Hindlimb muscle (tissue), 1 donor: Measurements from ENCODE around the gene GPC1. TPM values are rescaled to one million over a fixed set of nuclear protein-coding genes. Genes with fewer than 3 reads are reported as not detected.

Source experiments
- DNase-seq: peaks from one replicate; pipeline ENCODE4 v3.0.0-alpha.2; 2013
- polyA plus RNA-seq: library from polyadenylated mRNA; unstranded; fragments of 120-200 nt; gene quantifications from one replicate; pipeline ENCODE4 v1.2.1, GENCODE V29; 2013; ENCODE audit not compliant: insufficient read length

Gene GPC1
- polyA plus RNA-seq, 1 donor: 149 TPM

DNA sequence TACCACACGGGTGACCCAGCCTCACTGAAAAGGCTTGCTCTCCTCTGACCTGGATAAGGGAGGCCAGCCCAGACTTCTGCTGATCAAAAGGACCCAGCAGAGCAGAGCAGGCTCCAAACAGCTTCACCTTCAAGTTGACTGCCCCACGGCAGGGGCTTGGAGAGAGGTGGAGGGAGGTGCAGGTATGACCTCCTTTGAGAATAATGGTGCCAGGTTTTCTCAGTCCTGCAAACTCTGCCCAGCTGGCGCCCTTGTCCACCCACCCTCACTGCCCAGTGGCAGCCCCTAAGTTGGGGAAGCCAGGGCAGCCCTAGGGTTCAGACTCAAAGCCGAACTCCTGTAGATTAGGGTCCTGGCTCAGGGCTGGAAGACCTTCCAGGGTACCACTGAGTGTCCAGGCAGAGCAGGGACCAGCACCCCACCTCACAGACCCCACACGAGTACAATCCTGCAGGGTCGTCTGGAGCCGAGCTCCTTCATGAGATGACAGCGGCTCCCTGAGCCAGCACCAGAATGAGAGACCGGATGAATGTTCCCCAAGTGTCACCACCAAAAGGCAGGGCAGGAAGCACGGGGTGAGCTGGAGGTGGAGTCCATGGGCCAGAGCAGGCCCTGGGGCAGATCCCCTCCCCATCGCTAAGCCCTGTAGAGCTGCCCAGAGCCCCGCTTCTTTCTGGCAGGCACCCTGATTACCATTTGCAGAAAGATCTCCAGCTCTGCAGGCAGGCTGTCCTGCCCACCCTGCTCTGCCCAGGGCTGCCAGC is 3.6 kb upstream of the GPC1 start:
- DNase-seq: no peak

DNA sequence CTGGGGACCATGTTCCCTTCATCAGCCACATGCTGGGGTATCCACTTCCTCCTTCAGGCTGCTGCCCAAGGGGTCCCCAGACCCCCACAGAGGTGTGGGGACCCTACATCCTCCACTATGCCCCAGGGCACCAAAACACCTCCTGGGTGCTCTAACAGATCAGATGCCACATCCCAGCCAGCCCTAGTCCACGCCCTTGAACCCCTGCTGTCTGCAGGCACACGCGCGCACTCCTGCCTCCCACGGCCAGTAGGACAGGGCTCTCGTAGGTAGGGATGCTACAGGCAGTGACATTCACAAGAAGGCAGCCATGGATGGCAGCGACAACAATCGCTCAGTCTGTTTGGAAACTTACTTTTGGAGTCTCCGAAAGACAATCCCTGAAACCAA is 3.0 kb upstream of the GPC1 start:
- DNase-seq: no peak

DNA sequence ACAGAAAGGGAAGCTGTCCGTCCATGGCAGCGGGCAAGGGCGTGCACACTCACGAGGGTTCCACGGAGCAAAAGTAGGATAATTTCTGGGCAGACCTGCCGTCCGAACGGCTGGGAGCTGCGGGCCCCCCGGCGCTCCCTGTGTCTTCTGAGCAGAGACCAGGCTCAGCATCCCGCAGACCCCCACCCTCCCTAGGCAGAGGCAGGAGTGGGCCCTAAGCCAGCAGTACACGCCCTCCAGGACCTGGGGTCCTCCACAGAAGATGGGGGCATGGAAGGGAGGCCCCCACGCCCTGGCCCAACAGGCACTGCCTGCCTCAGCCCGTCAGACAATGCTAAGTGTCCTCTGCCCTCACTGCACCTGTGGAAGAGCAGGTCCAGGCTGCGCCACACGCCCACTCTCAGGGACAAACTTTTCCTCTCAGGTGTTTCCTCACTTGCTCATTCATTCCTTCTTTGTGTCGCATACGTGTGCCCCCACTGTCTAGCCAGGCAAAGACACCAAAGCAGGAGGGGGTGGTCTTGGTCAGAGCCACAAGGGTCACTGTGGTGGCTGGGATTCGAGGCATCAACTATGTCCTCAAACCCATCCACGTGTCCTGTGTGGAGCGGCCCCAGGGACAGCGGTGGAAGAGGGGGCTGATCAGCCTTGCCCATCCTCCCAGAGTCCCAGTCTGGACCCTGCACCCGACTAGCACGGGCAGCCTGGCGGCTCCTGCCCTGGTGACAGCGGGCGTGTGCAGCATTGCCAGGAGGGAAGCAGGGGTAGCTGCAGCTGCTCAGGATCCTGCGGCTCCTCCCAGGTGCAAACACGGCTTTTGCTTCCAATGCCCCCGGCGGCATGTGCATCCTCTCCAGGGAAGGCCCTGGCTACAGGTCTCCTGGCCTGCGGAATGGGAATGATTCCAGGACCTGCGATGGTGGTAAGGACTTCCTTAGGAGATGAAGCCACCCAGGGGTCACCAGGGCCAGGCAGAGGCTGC is 2.4 kb upstream of the GPC1 start:
- DNase-seq: no peak

DNA sequence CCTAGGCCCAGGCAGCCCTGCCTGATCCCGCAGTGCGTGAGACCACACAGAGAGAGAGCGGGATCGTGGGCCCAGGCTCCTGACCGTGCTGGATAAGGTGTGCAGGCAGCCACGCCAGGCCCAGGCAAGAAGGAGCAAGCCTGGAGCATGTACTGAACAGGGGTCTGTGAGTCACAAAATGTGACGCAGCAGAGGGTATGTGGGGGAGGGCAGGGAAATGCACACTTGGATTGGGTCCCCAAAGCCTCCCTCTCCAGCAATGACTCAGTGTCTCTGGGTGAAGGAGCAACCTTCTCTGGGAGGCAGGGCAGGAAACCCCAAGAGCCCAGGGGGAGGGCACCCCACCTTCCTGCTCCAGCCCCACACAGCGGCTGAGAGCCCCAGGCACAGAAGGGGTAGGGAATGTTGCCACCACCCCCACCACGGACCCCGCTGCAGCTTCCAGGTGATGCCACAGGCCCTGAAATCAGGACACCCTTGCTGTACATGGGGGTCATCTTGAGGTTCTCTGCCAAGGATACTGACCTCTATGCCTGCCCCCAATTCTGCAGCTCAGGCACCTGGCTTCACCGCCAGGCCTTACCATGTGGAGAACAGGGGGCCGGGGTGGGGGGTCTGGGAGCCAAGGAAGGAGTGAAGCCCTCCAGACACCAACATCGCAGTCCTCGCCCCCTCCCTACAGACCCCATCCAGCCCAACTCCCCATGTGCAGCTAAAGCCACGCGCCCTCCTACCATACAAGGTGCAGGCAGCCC is 1.3 kb upstream of the GPC1 start:
- DNase-seq: no peak

DNA sequence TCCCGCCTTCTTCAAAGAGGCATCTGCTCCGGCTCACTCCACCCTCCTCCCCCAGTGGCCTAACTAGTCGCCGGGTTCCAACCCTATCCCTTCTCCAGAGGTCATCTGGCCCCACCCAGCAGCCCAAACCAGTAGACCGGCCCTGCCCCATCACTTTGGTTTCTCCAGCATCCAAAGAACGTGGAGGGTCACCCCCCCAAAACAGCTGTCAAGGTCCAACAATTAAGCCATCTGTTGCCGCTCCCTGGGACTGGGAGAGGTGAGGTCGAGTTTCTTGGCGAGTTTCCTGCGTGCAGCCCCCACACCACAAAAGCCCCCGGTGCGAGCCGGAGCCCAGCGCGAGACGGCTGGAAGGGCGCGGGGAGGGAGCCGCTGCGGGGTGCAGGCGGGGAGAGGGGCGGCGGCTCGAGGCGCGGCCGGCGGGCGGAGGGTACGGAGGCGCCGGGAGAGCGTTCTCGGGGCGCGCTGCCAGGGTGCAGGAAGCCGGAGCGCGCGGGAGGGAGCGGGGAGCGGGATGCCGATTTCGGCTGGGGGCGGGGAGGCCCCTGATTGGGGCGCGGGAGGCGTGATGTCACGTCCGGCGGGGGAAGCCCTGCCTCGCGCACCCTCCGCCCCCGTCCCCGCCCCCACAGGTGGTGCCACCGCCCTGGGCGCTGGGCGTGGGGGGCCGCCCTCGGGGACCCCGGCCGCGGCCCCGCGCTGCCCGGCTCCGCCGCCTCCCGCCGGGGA is 571 bp upstream of the GPC1 start:
- peak; percentile 91 for DNase-seq

DNA sequence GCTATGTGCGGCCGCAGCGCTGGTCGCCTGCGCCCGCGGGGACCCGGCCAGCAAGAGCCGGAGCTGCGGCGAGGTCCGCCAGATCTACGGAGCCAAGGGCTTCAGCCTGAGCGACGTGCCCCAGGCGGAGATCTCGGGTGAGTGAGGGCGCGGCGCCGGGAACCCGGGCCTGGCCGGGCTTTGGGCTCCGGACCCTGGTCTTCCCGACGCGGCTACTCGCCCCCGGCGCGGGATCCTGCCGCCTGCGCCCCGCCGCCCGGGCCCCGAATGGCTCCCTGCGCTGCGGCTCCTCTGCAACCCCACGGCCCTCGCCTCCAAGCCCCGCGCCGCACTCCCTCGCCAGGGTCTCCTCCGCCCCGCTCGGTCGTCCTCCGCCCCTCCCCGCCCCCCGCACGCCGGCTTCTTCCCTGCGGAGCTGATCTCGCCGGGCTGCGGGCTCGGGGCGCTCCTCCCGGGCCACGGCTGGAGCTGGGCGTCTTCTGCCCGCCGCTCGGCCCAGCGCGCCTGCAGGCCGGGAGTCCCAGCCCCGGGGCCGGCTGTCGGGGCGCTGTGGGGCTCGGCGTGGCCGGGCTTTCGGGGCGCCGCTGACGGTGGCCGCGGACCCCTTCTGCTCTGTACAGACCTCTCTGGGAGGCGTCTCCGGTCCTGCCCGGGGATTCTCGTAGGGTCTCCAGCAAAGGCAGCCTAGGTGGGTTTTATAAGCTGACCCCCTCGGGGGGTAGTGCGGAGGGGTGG is 652 bp downstream of the GPC1 start:
- DNase-seq: no peak

DNA sequence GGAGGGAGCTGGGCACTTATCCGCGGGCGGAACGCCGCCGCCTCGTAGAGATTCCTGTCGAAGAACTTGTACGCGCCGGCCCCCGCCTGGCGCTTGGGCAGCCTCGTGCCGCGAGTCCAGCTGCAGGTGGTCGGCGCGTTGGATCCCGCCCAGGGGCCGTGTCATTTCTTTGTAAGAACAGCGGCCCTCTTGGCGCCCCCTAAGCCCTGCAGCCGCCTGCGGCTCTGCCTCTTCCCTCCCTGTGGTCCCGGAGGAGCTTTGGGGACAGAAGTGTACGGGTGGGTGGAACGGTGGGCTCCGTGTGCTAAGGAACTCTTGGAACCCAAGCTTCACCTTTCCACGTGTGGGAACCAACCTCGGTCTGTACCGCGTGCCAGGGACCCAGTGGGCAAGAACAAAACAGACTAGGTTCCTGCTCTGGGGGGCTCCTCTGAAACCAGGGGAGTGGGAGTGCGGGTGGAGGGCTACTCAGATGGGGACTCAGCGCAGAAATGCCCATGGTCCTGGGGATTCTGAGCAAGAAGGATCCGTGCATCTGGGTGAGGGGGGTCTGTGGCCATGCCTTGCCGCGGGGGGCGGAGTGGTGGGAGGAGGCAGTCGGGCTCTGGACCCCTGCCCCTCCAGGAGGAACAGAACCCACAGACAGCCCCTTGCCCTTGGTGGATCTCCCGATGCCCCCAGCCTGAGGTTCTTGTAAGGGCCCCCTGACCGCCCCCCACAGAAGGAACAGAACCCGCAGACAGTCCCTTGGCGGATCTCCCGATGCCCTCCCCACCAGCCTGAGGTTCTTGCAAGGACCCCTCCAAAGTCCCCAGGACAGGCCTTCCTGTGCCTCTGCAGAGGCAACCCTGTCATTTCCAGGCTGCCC is 1.5 kb downstream of the GPC1 start:
- no peak for DNase-seq

DNA sequence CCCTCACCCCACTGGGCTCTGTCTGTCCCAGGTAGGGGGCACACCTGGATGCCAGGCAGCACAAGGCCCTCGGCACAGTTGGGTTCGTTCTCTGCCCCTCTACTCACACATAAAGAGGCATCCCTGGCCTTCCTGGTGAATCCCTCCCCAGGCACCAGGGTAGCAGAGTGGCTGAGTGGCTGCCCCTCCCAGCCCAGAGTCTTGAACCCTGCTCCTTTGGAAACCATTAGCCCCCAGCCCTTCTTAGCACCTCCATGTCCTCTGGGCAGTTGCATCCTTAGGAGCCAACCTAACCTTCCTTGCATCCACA is 2.0 kb downstream of the GPC1 start:
- DNase-seq: no peak

DNA sequence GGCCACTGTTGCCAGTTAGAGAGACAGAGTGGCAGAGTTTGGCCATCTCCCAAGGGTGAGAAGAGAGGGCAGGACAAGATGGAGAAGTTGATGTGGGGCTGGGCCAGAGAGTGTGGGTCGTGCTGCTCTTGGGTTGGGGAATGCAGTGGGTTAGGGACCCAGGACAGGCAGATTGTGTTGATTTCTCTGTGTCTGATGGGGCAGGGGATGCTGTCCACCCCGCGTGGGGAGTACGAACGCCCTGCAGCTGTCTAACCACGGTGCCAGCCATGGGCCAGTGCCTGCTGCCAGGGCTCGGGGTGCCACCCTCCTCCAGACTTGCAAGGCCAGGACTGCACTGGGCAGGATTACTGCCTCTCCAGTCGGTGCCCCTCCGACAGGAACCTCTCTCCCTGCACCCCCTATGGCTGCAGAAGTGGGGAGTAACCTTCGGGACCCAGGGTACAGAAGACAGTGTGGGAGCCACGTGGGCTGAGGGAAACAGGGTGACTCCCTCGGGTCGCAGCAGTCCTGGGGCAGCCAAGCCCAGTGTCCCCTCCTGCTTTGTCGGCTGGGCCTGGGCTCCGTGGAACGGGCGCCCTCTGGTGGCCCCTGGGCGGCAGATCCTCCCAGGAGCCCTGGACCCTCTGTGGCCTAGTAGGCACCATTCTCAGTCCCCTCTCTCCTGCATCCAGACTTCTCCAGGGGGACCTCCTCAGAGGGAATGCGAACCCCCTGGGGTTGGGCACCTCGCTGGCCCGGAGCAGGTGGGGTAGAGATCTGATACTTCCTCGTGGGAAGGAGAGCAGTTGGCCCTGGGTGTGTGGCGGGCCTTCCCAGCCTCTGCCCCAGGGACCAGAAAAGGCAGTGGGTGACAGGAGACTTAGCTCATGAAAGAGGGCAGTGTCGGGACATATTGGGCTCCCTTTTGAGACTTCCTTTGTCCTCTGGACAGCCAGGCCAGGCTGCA is 2.7 kb downstream of the GPC1 start:
- peak; percentile 66 for DNase-seq

DNA sequence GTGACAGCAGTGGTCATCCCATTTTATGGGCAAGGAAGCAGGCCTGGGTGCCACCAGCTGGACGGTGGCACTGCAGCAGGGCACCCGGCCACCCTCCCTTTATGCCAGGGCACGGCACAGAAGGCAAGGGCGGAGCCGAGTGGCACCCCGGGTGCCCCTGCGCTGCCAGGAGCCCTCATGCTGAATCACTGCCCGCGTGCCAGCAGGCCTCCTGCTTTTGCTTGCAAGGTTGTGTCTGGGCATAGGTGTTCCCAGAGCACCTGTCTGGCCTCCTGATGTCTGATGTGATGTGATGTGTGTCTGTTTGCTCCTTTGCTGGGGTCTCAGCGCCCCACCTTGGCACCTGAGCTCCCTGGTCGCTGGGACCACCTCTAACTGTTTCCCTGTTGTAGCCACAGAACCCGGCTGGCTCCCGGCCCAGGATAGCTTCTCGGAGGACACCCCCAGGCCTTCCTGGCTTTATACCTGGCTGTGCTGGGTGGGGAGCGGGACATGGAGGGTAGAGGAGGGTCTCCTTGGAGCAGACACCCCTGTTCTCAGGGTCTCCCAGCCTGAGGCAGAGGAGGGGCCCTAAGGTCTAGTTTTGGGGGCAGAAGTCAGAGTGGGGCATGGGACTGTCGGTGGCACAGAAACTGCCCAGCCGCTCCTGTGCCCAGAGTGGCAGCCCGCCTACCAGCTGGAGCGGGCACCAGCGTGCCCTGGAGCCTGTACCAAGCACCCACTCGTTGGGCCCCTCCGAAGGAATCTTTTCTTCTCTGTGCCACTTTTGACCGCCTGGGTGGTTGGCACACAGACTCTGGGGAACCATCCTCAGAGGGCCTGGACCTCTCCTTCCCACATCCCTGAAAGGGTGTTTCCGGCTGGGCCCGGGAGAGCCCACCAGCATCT is 3.6 kb downstream of the GPC1 start:
- DNase-seq: no peak

DNA sequence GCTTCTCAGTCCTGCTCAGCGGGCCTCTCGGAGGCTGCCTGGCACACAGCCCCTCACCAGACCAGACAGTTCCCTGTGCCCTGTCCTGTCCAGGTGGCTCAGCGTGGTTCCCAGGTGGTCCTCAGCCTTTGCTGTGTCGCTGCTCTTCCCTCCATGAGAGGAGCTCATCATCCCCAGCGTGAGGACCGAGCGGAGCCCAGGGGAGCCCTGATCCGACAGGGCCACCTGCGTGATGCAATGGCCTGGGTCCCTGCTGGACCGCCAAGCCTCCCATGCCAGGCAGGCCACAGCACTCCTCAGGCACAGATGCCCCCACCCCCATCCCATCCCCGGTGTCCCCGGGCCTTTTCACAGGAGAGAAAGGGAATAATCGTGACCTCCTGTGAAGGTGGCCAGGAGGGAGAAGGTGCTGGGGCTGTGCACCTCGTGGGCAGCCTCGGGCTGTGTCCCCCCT is 4.3 kb downstream of the GPC1 start:
- DNase-seq: no peak

DNA sequence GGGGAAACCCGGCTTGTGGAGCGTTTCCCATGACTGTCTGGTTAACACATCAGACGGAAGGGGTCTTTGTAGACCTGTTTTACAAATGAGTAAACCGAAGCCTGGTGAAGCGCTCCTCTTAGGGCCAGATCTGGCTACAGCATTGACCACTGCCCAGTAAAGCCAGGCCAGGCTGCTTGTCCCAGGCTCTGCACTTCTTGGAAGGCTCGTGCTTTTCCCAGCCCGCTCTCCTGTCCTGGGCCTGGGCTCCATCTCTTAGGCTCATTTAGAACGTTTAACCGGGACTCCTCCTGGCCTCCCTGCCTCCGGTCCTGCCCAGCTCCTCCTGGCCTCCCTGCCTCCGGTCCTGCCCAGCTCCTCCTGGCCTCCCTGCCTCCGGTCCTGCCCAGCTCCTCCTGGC is 4.8 kb downstream of the GPC1 start:
- no peak for DNase-seq

DNA sequence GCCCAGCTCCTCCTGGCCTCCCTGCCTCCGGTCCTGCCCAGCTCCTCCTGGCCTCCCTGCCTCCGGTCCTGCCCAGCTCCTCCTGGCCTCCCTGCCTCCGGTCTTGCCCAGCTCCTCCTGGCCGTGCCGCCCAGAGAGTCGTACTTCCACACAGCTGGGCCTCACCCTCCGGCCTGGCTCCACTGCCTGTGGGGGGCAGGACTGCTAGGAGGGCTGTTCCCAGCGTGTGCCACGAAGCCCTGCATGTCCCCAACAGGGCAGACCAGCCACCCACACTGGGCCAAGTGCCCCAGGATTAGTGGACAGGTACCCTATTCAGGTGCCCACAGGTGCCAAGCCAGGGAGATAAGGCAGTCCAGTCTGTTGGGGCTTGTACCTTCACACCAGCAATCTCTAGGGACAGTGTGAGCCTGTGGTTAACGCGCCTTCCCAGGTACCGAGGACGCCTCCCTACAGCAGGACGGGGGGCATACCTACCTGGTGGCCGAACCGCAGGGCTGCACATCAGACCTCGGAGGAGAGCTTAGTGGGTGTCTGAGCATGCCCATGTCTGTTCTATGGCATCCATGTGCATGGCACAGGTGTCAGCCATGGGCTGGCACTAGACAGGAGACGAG is 5.3 kb downstream of the GPC1 start:
- no peak for DNase-seq

DNA sequence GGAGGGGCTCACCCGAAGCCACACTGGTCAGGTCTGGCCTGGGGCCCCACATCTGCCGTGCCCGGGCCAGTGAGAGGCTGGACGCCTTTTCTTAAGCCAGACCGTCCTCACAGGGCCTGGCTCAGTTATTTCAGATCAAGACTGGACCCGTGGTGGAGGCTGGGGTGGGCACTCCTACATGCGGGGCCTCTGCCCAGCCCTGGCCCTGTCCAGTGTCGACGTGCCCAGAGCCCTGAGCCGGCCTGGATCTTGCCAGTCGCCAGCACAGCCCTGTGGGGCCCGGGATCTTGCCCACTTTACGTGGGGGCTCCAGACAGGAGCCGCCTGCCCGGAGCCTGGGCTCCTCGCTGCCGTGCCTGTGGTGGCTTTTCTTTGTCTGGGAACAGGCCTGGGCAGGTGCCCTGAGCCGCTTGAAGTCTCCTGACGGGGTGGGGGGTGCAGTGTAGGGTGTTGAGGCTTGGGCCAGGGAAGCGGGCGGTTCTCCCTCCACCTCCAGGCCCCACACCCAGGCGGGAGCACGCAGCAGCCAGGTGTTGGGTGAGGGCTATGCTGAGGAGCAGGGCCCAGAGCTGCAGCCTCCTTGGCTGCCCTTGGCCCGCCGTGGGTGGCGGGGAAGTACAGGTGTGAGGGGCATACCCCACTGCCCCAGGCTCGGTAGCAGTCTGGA is 6.0 kb downstream of the GPC1 start:
- no peak for DNase-seq

DNA sequence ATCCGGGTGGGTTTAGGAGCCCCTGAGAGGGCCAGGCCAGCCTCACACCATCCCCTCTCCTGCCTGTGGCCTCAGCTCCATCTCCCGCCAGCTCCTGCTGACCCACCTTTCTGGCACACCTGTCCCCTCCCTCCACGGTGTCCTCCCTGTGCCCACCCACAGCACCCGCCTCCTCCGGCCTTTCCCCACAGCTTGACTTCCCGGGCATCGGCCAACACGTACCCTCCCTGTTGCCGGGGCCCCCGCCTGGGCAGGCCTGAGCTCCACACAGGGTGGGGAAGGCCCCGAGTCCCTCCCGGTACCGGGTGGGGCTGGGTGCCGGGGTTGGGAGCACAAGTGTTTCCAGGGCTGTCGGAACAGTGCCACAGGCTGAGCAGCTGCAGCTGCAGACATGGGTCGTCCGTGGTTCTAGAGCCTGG is 6.5 kb downstream of the GPC1 start:
- no peak for DNase-seq

DNA sequence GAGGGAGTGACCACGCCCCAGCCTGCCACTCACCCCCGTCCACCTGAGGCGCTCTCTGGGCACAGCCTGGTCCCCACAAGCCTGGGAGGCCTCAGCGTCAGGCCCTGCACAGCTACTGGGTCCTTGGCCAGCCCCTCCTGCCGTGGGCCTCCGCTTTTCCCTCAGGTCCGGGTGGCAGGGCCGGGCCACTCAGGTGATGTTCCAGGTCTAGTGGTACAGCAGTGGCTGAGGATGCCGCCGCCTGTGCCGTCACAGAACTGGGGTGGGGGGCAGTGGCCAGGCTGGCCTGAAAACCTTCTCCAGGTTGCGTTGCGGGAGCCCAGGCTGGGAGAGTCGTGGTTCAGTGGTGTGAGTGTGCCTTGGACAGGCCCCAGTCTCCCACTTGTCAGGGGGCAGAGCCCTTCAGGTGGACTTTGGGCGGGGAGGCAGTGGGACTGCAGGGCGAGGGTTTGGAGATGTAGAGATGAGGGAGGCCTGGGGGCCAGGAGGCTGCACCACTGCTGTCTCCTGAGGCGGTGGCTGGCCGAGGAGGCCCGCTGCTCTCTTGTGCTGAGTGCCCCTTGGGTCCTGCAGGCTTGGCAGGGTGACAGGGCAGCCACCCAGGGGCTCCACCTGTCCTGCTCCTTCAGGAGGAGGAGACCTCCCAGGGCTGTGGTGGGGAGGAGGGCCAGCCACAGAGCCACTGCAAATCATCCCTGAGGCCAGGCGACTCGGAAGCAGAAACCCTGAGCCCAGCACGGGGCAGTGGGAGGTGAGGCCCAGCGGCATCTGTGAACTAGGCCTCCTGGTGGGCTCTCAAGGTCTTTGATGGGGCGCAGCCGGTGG is 7.6 kb downstream of the GPC1 start:
- DNase-seq: no peak
